Measurements from ENCODE around the gene DSCAML1.

Gene DSCAML1

GRCh38 chr11:117441146-117441975, 355.7 kb downstream of the DSCAML1 start:
- no peak for TF ChIP-seq CTCF (IDR thresholded peaks at IDR 0.05; ENCODE audit: low read depth, low read length)
- Histone ChIP-seq H3K4me3 (ENCODE audit: low read depth, low read length) (no peak overlapping the region), H3K27me3 (no peaks in the 10 kb centered on the region), H3K9me3 (no peaks in the 10 kb centered on the region), H3K4me1 (peaks cover 14% of the 10 kb centered on the region), H3K36me3 (no peaks in the 10 kb centered on the region)
- no peak for DNase-seq

- Histone ChIP-seq H3K27me3 (no peaks in the 10 kb centered on the region), H3K9me3 (no peaks in the 10 kb centered on the region), H3K36me3 (no peaks in the 10 kb centered on the region), H3K4me1 (peaks cover 10% of the 10 kb centered on the region), H3K4me3 (ENCODE audit: low read depth, low read length) (no peak overlapping the region)
- no peak for TF ChIP-seq CTCF (IDR thresholded peaks at IDR 0.05; ENCODE audit: low read depth, low read length)
- no peak for DNase-seq
Observed at GRCh38 chr11:117440258-117440657, 356.8 kb downstream of the DSCAML1 start.

GRCh38 chr11:117439256-117439655, 357.8 kb downstream of the DSCAML1 start:
- DNase-seq, result no peak
- Histone ChIP-seq H3K9me3 (no peaks in the 10 kb centered on the region), H3K27me3 (no peaks in the 10 kb centered on the region), H3K4me1 (peaks cover 6% of the 10 kb centered on the region), H3K36me3 (no peaks in the 10 kb centered on the region), H3K4me3 (ENCODE audit: low read depth, low read length) (no peak overlapping the region)
- no peak for TF ChIP-seq CTCF (IDR thresholded peaks at IDR 0.05; ENCODE audit: low read depth, low read length)

- Histone ChIP-seq H3K36me3 (no peaks in the 10 kb centered on the region), H3K4me3 (ENCODE audit: low read depth, low read length) (no peak overlapping the region), H3K9me3 (no peaks in the 10 kb centered on the region), H3K27me3 (no peaks in the 10 kb centered on the region), H3K4me1 (peaks cover 6% of the 10 kb centered on the region)
- DNase-seq, result no peak
- no peak for TF ChIP-seq CTCF (IDR thresholded peaks at IDR 0.05; ENCODE audit: low read depth, low read length)
Observed at GRCh38 chr11:117438371-117439000, 358.5 kb downstream of the DSCAML1 start.

GRCh38 chr11:117437791-117438130, 359.3 kb downstream of the DSCAML1 start:
- no peaks in the 10 kb centered on the region for H3K9me3 ChIP-seq
- no peaks in the 10 kb centered on the region for H3K4me1 ChIP-seq
- no peaks in the 10 kb centered on the region for H3K36me3 ChIP-seq
- TF ChIP-seq CTCF (IDR thresholded peaks at IDR 0.05; ENCODE audit: low read depth, low read length), result no peak
- DNase-seq, result no peak
- H3K27me3 ChIP-seq, result no peaks in the 10 kb centered on the region
- H3K4me3 ChIP-seq (ENCODE audit: low read depth, low read length), result no peak overlapping the region
